H9 (cell line): ENCODE measurements around the gene SEMA5A. TPM values are rescaled to one million over a fixed set of nuclear protein-coding genes. Genes with fewer than 3 reads are reported as not detected.

Source experiments
- DNase-seq: peaks from one replicate; pipeline ENCODE4 v3.0.0-alpha.2; 2017
- H2AFZ ChIP-seq: one replicate; pipeline ENCODE4 v1.6.1; 2013; ENCODE audit warnings: mild to moderate bottlenecking, low read length, control low read depth, moderate library complexity
- H2AK5ac ChIP-seq: 2 replicates; pipeline ENCODE4 v1.6.1; 2013; ENCODE audit warnings: low read length, control low read depth, mixed read lengths; ENCODE audit not compliant: insufficient read length
- H2BK120ac ChIP-seq: one replicate; pipeline ENCODE4 v1.6.1; 2013; ENCODE audit warnings: low read depth, mild to moderate bottlenecking, low read length, control low read depth, inconsistent platforms; ENCODE audit not compliant: poor library complexity, severe bottlenecking
- H2BK12ac ChIP-seq: 2 replicates; pipeline ENCODE4 v1.6.1; 2013; ENCODE audit warnings: low read length, control low read depth, mixed read lengths, low read depth; ENCODE audit not compliant: insufficient read length
- H2BK15ac ChIP-seq: 2 replicates; pipeline ENCODE4 v1.6.1; 2013; ENCODE audit warnings: low read depth, low read length, control low read depth
- H2BK20ac ChIP-seq: one replicate; pipeline ENCODE4 v1.6.1; 2013; ENCODE audit warnings: low read depth, mild to moderate bottlenecking, low read length, control low read depth, inconsistent platforms; ENCODE audit not compliant: poor library complexity, severe bottlenecking
- H2BK5ac ChIP-seq: 2 replicates; pipeline ENCODE4 v1.6.1; 2013; ENCODE audit warnings: low read length, control low read depth, mixed read lengths; ENCODE audit not compliant: insufficient read length
- H3K14ac ChIP-seq: 2 replicates; pipeline ENCODE4 v1.6.1; 2013; ENCODE audit warnings: low read length, control low read depth; ENCODE audit not compliant: insufficient read depth
- H3K18ac ChIP-seq: 2 replicates; pipeline ENCODE4 v1.6.1; 2013; ENCODE audit warnings: low read depth, mild to moderate bottlenecking, mixed read lengths, low read length, control low read depth; ENCODE audit not compliant: insufficient read length
- H3K23ac ChIP-seq: 2 replicates; pipeline ENCODE4 v1.6.1; 2013; ENCODE audit warnings: low read length, control low read depth, mixed read lengths, low read depth; ENCODE audit not compliant: insufficient read length
- H3K23me2 ChIP-seq: 2 replicates; pipeline ENCODE4 v1.6.1; 2013; ENCODE audit warnings: low read depth, mild to moderate bottlenecking, mixed read lengths, low read length, control low read depth; ENCODE audit not compliant: insufficient read length, poor library complexity, severe bottlenecking
- H3K27ac ChIP-seq: 2 replicates; pipeline ENCODE4 v1.5.1; 2013; ENCODE audit warnings: low read length, control low read depth, mixed read lengths, low read depth; ENCODE audit not compliant: insufficient read length
- H3K27me3 ChIP-seq: 2 replicates; pipeline ENCODE4 v1.6.1; 2013; ENCODE audit warnings: low read length, control low read depth, inconsistent platforms; ENCODE audit not compliant: insufficient read depth
- H3K4ac ChIP-seq: 2 replicates; pipeline ENCODE4 v1.6.1; 2013; ENCODE audit warnings: low read depth, mild to moderate bottlenecking, control low read depth, inconsistent platforms, low read length, moderate library complexity
- H3K4me1 ChIP-seq: 2 replicates; pipeline ENCODE4 v1.6.1; 2013; ENCODE audit warnings: low read length, control low read depth, inconsistent platforms; ENCODE audit not compliant: insufficient read depth
- H3K4me2 ChIP-seq: 2 replicates; pipeline ENCODE4 v1.6.1; 2013; ENCODE audit warnings: low read length, control low read depth, mixed read lengths; ENCODE audit not compliant: insufficient read length, insufficient read depth
- H3K56ac ChIP-seq: 2 replicates; pipeline ENCODE4 v1.6.1; 2013; ENCODE audit warnings: low read depth, mild to moderate bottlenecking, mixed read lengths, low read length, control low read depth; ENCODE audit not compliant: insufficient read length
- H3K79me1 ChIP-seq: 2 replicates; pipeline ENCODE4 v1.6.1; 2013; ENCODE audit warnings: low read depth, mild to moderate bottlenecking, moderate library complexity, low read length, control low read depth, inconsistent platforms; ENCODE audit not compliant: insufficient read depth, poor library complexity, severe bottlenecking
- H3K79me2 ChIP-seq: 2 replicates; pipeline ENCODE4 v1.6.1; 2013; ENCODE audit warnings: low read length, control low read depth, inconsistent platforms; ENCODE audit not compliant: insufficient read depth
- H3K9ac ChIP-seq: 2 replicates; pipeline ENCODE4 v1.6.1; 2013; ENCODE audit warnings: low read length, control low read depth, mixed read lengths; ENCODE audit not compliant: insufficient read length; ENCODE audit errors: extremely low read depth
- H3K9me3 ChIP-seq: one replicate; pipeline ENCODE4 v1.6.1; 2013; ENCODE audit warnings: low read depth, low read length, inconsistent platforms; ENCODE audit not compliant: control insufficient read depth
- H3T11ph ChIP-seq: one replicate; pipeline ENCODE4 v1.6.1; 2013; ENCODE audit warnings: mild to moderate bottlenecking, low read length, control low read depth, inconsistent platforms
- H4K20me1 ChIP-seq: one replicate; pipeline ENCODE4 v1.6.1; 2013; ENCODE audit not compliant: control insufficient read depth, insufficient read length, insufficient read depth
- H4K5ac ChIP-seq: 2 replicates; pipeline ENCODE4 v1.6.1; 2013; ENCODE audit warnings: low read depth, mild to moderate bottlenecking, mixed read lengths, low read length, control low read depth; ENCODE audit not compliant: insufficient read length
- H4K8ac ChIP-seq: replicated peaks from 2 replicates; pipeline ENCODE4 v1.6.1; 2013; ENCODE audit warnings: low read length, control low read depth, mixed read lengths, low read depth; ENCODE audit not compliant: insufficient read length
- H4K91ac ChIP-seq: 2 replicates; pipeline ENCODE4 v1.6.1; 2013; ENCODE audit warnings: low read depth, mild to moderate bottlenecking, moderate library complexity, mixed read lengths, low read length, control low read depth; ENCODE audit not compliant: insufficient read length
- H3K27ac Mint-ChIP-seq, 3 experiments: 2 replicates in 2 of 3; 3 replicates in 1 of 3; pipeline ENCODE4 v1.8.0; 2020 to 2021; ENCODE audit warnings: mixed read lengths in 3 of 3, mild to moderate bottlenecking in 1 of 3, moderate library complexity in 1 of 3
- H3K27me3 Mint-ChIP-seq: 2 replicates; pipeline ENCODE4 v1.8.0; 2021; ENCODE audit warnings: low read depth, mild to moderate bottlenecking, moderate library complexity, mixed read lengths
- H3K36me3 Mint-ChIP-seq, 3 experiments: 2 replicates in 2 of 3; 3 replicates in 1 of 3; pipeline ENCODE4 v1.8.0; 2020 to 2021; ENCODE audit warnings: low read depth in 3 of 3, mixed read lengths in 3 of 3; ENCODE audit not compliant: insufficient read depth in 1 of 3
- H3K4me1 Mint-ChIP-seq, 2 experiments: 2 replicates each; pipeline ENCODE4 v1.8.0; 2020; ENCODE audit warnings: mixed read lengths in 2 of 2
- H3K4me3 Mint-ChIP-seq, 2 experiments: 2 replicates in 1 of 2; 3 replicates in 1 of 2; pipeline ENCODE4 v1.8.0; 2020 to 2021; ENCODE audit warnings: mild to moderate bottlenecking in 2 of 2, mixed read lengths in 2 of 2, moderate library complexity in 1 of 2
- H3K9me3 Mint-ChIP-seq, 2 experiments: 2 replicates in 1 of 2; 3 replicates in 1 of 2; pipeline ENCODE4 v1.8.0; 2020; ENCODE audit warnings: mild to moderate bottlenecking in 2 of 2, mixed read lengths in 2 of 2, moderate library complexity in 1 of 2
- WGBS: extraction: QIAGEN DNeasy Blood & Tissue Kit; methylation state at CpG from one replicate; pipeline ENCODE4 v1.1.7; 2013; ENCODE audit warnings: missing lambda C conversion rate, low lambda C conversion rate, mixed read lengths; ENCODE audit not compliant: insufficient read length; ENCODE audit errors: extremely low coverage; 5-methylcytosine and 5-hydroxymethylcytosine counted together
- total RNA-seq: library from RNA; stranded (reverse); gene quantifications from 2 replicates; pipeline ENCODE4 v1.2.1, GENCODE V29; 2021
- TF ChIP-seq, protein P1 (sequence below): fragments of 200-600 bp; sonication (generic); conservative IDR thresholded peaks from 3 replicates; pipeline ENCODE4 v1.8.0; 2021; ENCODE audit warnings: antibody characterized with exemption, mild to moderate bottlenecking

SEMA5A gene
- total RNA-seq, 1 experiment from 2014 or later, result 4.3 TPM

DNA sequence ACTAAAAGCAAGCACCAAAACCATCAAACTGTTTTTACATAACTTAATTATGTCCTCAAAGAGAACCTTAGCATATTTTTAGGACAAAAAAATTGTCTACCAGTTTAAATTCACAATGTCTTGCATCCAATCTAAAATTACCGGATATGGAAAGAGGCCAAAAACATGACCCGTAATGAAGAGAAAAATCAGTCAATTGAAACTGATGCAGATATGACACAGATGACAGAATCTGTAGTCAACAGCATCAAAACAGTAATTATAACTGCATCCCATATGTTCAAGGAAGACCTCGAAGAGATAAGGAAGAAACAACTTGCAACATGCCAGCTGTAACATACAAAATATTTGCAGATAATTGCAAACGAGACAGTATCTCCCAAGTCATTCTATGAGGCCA is 473.2 kb downstream of the SEMA5A start:
- no peaks in the 10 kb centered on the region for H3K9me3 ChIP-seq
- WGBS, result no CpG with 5 or more reads among the region's 4 CpGs
- H4K20me1 ChIP-seq, result no peaks in the 10 kb centered on the region
- no peaks in the 10 kb centered on the region for H3K23me2 ChIP-seq
- no peaks in the 10 kb centered on the region for H3K27me3 ChIP-seq
- no peak overlapping the region for H3K27ac Mint-ChIP-seq
- H3K18ac ChIP-seq, result no peak overlapping the region
- no peak overlapping the region for H4K91ac ChIP-seq
- H2BK5ac ChIP-seq, result no peak overlapping the region
- no peaks in the 10 kb centered on the region for H3K4me1 ChIP-seq
- H2BK120ac ChIP-seq, result no peak overlapping the region
- no peaks in the 10 kb centered on the region for H3K79me2 ChIP-seq
- no peak overlapping the region for H3K23ac ChIP-seq
- H3T11ph ChIP-seq, result no peak overlapping the region
- no peaks in the 10 kb centered on the region; the same call in 1 of the 2 replicates for H3K27me3 Mint-ChIP-seq
- H2AK5ac ChIP-seq, result no peak overlapping the region
- H2BK15ac ChIP-seq, result no peak overlapping the region
- no peak overlapping the region for H4K5ac ChIP-seq
- no peaks in the 10 kb centered on the region for H3K9me3 Mint-ChIP-seq
- no peak overlapping the region for H2AFZ ChIP-seq
- no peaks in the 10 kb centered on the region for H3K4me1 Mint-ChIP-seq
- H3K79me1 ChIP-seq, result no peaks in the 10 kb centered on the region
- no peak overlapping the region for H3K9ac ChIP-seq
- no peak overlapping the region for H2BK12ac ChIP-seq
- H3K4me3 Mint-ChIP-seq, result no peak overlapping the region
- no peak overlapping the region for H2BK20ac ChIP-seq
- no peak overlapping the region for H3K4ac ChIP-seq
- H4K8ac ChIP-seq, result no peak overlapping the region
- no peak overlapping the region for H3K27ac ChIP-seq
- H3K14ac ChIP-seq, result no peak overlapping the region
- no peak overlapping the region for H3K4me2 ChIP-seq
- H3K56ac ChIP-seq, result no peak overlapping the region
- DNase-seq, result no peak
- TF ChIP-seq, protein P1, sequence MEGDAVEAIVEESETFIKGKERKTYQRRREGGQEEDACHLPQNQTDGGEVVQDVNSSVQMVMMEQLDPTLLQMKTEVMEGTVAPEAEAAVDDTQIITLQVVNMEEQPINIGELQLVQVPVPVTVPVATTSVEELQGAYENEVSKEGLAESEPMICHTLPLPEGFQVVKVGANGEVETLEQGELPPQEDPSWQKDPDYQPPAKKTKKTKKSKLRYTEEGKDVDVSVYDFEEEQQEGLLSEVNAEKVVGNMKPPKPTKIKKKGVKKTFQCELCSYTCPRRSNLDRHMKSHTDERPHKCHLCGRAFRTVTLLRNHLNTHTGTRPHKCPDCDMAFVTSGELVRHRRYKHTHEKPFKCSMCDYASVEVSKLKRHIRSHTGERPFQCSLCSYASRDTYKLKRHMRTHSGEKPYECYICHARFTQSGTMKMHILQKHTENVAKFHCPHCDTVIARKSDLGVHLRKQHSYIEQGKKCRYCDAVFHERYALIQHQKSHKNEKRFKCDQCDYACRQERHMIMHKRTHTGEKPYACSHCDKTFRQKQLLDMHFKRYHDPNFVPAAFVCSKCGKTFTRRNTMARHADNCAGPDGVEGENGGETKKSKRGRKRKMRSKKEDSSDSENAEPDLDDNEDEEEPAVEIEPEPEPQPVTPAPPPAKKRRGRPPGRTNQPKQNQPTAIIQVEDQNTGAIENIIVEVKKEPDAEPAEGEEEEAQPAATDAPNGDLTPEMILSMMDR, result no peak
- no peaks in the 10 kb centered on the region for H3K36me3 Mint-ChIP-seq
